Smooth muscle cell of the umbilical artery (primary cell): ENCODE data around the gene NETO1. TPM values are rescaled to one million over a fixed set of nuclear protein-coding genes. Genes with fewer than 3 reads are reported as not detected.

ENCODE experiments used
- total RNA-seq: library from RNA; depleted of rRNA; stranded (reverse); fragments of >200 nt; gene quantifications from 2 replicates; pipeline ENCODE4 v1.2.3, GENCODE V29; 2014

Gene NETO1
- total RNA-seq = 0.74 TPM in 1 of 2 replicates, not detected in the other

GRCh38 chr18:72867746-72868584, at the start of gene NETO1:
NETO1 (minus strand) TSS chr18:72867987; CDS start chr18:72867291, 696 bp downstream.

